Gastroesophageal sphincter (tissue), 3 donors: ENCODE results near the gene SMIM43.

Source experiments
- EP300 ChIP-seq: sonication (generic); formaldehyde crosslinking; IDR thresholded peaks from one replicate; pipeline ENCODE4 v1.6.1; 2017; ENCODE audit warnings: antibody characterized with exemption, mild to moderate bottlenecking
- POLR2A ChIP-seq, 2 donors: fragments of 450-650 bp; IDR thresholded peaks; one replicate each; pipeline ENCODE4 v1.6.1; 2017; ENCODE audit warnings: antibody characterized with exemption in 2 of 2, mild to moderate bottlenecking in 2 of 2, moderate library complexity in 1 of 2
- TF ChIP-seq, protein P1 (sequence below), 4 experiments: fragments of 200-600 bp in 2 of 4; fragments of 450-650 bp in 2 of 4; sonication (generic) in 1 of 4; IDR thresholded peaks; one replicate each; pipeline ENCODE4 v1.5.1; 2017 to 2019; ENCODE audit warnings: antibody characterized with exemption in 4 of 4, mild to moderate bottlenecking in 2 of 4, moderate library complexity in 2 of 4

DNA sequence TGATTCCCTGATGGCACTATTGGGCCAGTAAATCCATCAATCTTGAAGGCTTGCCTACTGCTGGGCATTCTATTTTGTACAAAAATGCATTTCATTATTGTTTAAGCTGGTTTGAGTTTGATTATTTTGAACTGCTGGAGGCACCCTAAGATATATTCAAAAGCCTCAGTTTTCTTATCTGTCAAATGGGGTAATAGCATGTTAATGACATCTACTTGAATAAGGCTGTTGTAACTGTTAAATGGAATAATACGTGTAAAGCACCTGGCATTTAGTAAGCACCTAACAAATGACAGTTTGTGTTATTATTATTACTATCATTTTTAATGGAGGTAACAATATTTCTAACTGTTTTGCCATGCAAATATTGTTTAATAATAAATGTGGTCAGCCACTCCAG lies 6.9 kb upstream of the SMIM43 start:
- TF ChIP-seq, protein P1, sequence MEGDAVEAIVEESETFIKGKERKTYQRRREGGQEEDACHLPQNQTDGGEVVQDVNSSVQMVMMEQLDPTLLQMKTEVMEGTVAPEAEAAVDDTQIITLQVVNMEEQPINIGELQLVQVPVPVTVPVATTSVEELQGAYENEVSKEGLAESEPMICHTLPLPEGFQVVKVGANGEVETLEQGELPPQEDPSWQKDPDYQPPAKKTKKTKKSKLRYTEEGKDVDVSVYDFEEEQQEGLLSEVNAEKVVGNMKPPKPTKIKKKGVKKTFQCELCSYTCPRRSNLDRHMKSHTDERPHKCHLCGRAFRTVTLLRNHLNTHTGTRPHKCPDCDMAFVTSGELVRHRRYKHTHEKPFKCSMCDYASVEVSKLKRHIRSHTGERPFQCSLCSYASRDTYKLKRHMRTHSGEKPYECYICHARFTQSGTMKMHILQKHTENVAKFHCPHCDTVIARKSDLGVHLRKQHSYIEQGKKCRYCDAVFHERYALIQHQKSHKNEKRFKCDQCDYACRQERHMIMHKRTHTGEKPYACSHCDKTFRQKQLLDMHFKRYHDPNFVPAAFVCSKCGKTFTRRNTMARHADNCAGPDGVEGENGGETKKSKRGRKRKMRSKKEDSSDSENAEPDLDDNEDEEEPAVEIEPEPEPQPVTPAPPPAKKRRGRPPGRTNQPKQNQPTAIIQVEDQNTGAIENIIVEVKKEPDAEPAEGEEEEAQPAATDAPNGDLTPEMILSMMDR (IDR thresholded peaks at IDR 0.05), result no peak
- TF ChIP-seq EP300 (no peak), POLR2A (IDR thresholded peaks at IDR 0.05) (no peak)
